ENCODE data around the gene ATG2B. TPM values are rescaled to one million over a fixed set of nuclear protein-coding genes. Genes with fewer than 3 reads are reported as not detected.

The ATG2B gene
- total RNA-seq, 3 donors from 2014 or later (not counting 1 experiment from before 2014, with no cell fraction given): 34.8 to 45.6 (median 35.8) TPM

DNA sequence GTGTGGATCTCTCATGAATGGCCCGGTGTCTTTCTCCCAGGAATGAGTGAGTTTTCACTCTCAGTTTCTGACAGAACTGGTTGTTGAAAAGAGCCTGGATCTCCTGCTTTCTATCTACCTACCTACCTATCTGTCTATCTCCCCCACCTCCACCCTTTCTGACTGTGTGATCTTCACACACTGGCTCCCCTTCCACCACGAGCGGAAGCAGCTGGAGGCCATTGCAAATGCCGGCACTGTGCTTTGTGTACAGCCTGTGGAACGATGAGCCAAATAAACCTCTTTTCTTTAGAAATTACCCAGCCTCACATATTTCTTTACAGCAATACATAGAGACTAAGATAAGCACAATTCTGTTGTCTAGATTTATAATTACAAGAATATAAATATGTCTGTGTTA, 7.4 kb upstream of the ATG2B start:
- no peak for ATAC-seq

GRCh38 chr14:96368534-96368933, 5.4 kb upstream of the ATG2B start:
- 97% methylated on average over 1 of the region's 1 CpG for WGBS (ENCODE audit: insufficient coverage)

More for the DNA sequence above, 7.4 kb upstream of the ATG2B start:
- no peaks in the 10 kb centered on the region for H3K27me3 ChIP-seq (ENCODE audit: control insufficient read depth, insufficient read depth, low read length)
- H3K27ac ChIP-seq (ENCODE audit: low read length): no peak overlapping the region
- TF ChIP-seq, protein P1, sequence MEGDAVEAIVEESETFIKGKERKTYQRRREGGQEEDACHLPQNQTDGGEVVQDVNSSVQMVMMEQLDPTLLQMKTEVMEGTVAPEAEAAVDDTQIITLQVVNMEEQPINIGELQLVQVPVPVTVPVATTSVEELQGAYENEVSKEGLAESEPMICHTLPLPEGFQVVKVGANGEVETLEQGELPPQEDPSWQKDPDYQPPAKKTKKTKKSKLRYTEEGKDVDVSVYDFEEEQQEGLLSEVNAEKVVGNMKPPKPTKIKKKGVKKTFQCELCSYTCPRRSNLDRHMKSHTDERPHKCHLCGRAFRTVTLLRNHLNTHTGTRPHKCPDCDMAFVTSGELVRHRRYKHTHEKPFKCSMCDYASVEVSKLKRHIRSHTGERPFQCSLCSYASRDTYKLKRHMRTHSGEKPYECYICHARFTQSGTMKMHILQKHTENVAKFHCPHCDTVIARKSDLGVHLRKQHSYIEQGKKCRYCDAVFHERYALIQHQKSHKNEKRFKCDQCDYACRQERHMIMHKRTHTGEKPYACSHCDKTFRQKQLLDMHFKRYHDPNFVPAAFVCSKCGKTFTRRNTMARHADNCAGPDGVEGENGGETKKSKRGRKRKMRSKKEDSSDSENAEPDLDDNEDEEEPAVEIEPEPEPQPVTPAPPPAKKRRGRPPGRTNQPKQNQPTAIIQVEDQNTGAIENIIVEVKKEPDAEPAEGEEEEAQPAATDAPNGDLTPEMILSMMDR (IDR thresholded peaks at IDR 0.05): no peak
- Mint-ChIP-seq H3K27me3 (ENCODE audit: low read depth in 2 of 2) (no peaks in the 10 kb centered on the region), H3K4me3 (no peak overlapping the region), H3K27ac (no peak overlapping the region), H3K4me1 (peaks cover 5 to 8% of the 10 kb centered on the region in 2 donors), H3K36me3 (no peaks in the 10 kb centered on the region), H3K9me3 (no peaks in the 10 kb centered on the region)
- H3K4me1 ChIP-seq (ENCODE audit: control insufficient read depth, insufficient read depth, low read length): no peaks in the 10 kb centered on the region
- intact Hi-C loops (cut with micrococcal nuclease): no loop called here
- DNase-seq: no peak
- H3K36me3 ChIP-seq (ENCODE audit: control insufficient read depth, insufficient read depth, low read length): no peaks in the 10 kb centered on the region
- 98% methylated on average over 5 of the region's 5 CpGs for WGBS (ENCODE audit: insufficient coverage)
- no peak overlapping the region for H3K4me3 ChIP-seq (ENCODE audit: low read length)
- H3K9me3 ChIP-seq (ENCODE audit: control insufficient read depth, insufficient read depth, low read length): no peaks in the 10 kb centered on the region

DNA sequence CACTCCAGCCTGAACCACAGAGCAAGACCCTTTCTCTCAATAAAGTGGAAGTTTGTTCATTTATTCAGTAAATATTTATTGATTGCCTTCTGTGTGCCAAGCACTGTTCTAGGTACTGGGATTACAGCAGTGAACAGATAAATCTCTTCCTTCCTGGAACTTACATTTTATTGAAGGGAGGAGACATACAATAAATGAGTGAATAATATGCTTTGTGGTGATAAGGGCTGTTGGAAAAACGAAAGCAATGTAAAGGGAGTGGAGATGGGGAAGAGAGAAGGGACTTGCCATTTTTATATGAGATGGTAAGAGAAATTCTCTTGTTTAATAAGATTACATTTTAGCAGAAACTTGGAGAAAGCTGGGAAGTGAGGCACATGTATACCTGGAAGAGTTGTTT, 1.8 kb upstream of the ATG2B start:
- Histone ChIP-seq H3K9me3 (ENCODE audit: control insufficient read depth, insufficient read depth, low read length) (no peaks in the 10 kb centered on the region), H3K4me3 (ENCODE audit: low read length) (no peak overlapping the region), H3K27ac (ENCODE audit: low read length) (no peak overlapping the region), H3K27me3 (ENCODE audit: control insufficient read depth, insufficient read depth, low read length) (no peaks in the 10 kb centered on the region), H3K4me1 (ENCODE audit: control insufficient read depth, insufficient read depth, low read length) (peaks cover 24% of the 10 kb centered on the region), H3K36me3 (ENCODE audit: control insufficient read depth, insufficient read depth, low read length) (no peaks in the 10 kb centered on the region)
- intact Hi-C loops (cut with micrococcal nuclease): no loop called here
- H3K36me3 Mint-ChIP-seq: no peaks in the 10 kb centered on the region
- DNase-seq (no peak), ATAC-seq (no peak)
- peaks cover 35 to 38% of the 10 kb centered on the region in 2 donors for H3K4me1 Mint-ChIP-seq
- H3K4me3 Mint-ChIP-seq: peak overlapping the region; percentile 81
- no peaks in the 10 kb centered on the region for H3K9me3 Mint-ChIP-seq
- TF ChIP-seq, protein P1 (IDR thresholded peaks at IDR 0.05): no peak
- WGBS (ENCODE audit: insufficient coverage): 70% methylated on average over 1 of the region's 1 CpG
- peak overlapping the region; percentile 67 to 93 for H3K27ac Mint-ChIP-seq
- H3K27me3 Mint-ChIP-seq (ENCODE audit: low read depth in 2 of 2): no peaks in the 10 kb centered on the region

More at GRCh38 chr14:96368534-96368933, 5.4 kb upstream of the ATG2B start:
- intact Hi-C loops (cut with micrococcal nuclease): no loop called here
- Mint-ChIP-seq H3K36me3 (no peaks in the 10 kb centered on the region), H3K27ac (no peak overlapping the region), H3K27me3 (ENCODE audit: low read depth in 2 of 2) (no peaks in the 10 kb centered on the region), H3K9me3 (no peaks in the 10 kb centered on the region), H3K4me1 (peaks cover 20 to 23% of the 10 kb centered on the region in 2 donors), H3K4me3 (no peak overlapping the region)
- Histone ChIP-seq H3K4me1 (ENCODE audit: control insufficient read depth, insufficient read depth, low read length) (peaks cover 10% of the 10 kb centered on the region), H3K4me3 (ENCODE audit: low read length) (no peak overlapping the region), H3K27ac (ENCODE audit: low read length) (no peak overlapping the region), H3K36me3 (ENCODE audit: control insufficient read depth, insufficient read depth, low read length) (no peaks in the 10 kb centered on the region), H3K9me3 (ENCODE audit: control insufficient read depth, insufficient read depth, low read length) (no peaks in the 10 kb centered on the region), H3K27me3 (ENCODE audit: control insufficient read depth, insufficient read depth, low read length) (no peaks in the 10 kb centered on the region)
- DNase-seq: no peak
- ATAC-seq: no peak
- TF ChIP-seq, protein P1 (IDR thresholded peaks at IDR 0.05): no peak

GRCh38 chr14:96363751-96364336, 703 bp upstream of the ATG2B start:
- Histone ChIP-seq H3K27me3 (ENCODE audit: control insufficient read depth, insufficient read depth, low read length) (no peaks in the 10 kb centered on the region), H3K36me3 (ENCODE audit: control insufficient read depth, insufficient read depth, low read length) (no peaks in the 10 kb centered on the region), H3K4me1 (ENCODE audit: control insufficient read depth, insufficient read depth, low read length) (peaks cover 24% of the 10 kb centered on the region), H3K4me3 (ENCODE audit: low read length) (peak overlapping the region; percentile 67), H3K9me3 (ENCODE audit: control insufficient read depth, insufficient read depth, low read length) (no peaks in the 10 kb centered on the region), H3K27ac (ENCODE audit: low read length) (peak overlapping the region; percentile 44)
- Mint-ChIP-seq H3K9me3 (no peaks in the 10 kb centered on the region), H3K27ac (peak overlapping the region; percentile 67 to 93), H3K4me3 (peak overlapping the region; percentile 81), H3K4me1 (peaks cover 35 to 45% of the 10 kb centered on the region in 2 donors), H3K27me3 (ENCODE audit: low read depth in 2 of 2) (no peaks in the 10 kb centered on the region), H3K36me3 (no peaks in the 10 kb centered on the region)
- TF ChIP-seq, protein P1 (IDR thresholded peaks at IDR 0.05): no peak
- intact Hi-C loops (cut with micrococcal nuclease): loop anchor here (1.0 to 2.0 kb wide), 2 partner anchors 27 to 829 kb away; partner anchors contain the start of gene GLRX5
- under 1% methylated on average over 38 of the region's 38 CpGs for WGBS (ENCODE audit: insufficient coverage)
- peak in 1 of 2 donors; percentile 63 for DNase-seq
- peak; percentile 3 to 11 (median 4) for ATAC-seq

Measured in natural killer cell (primary cell).